CD14-positive monocyte (primary cell): ENCODE measurements around the gene SKA3. TPM values are rescaled to one million over a fixed set of nuclear protein-coding genes. Genes with fewer than 3 reads are reported as not detected.

Experiments
- DNase-seq, 3 donors: peaks; one replicate each; pipeline ENCODE4 v3.0.0-alpha.2; 2011 to 2022
- H2AFZ ChIP-seq: 2 replicates; pipeline ENCODE4 v1.6.0; 2012; ENCODE audit warnings: mild to moderate bottlenecking, low read depth, low read length, inconsistent platforms; ENCODE audit not compliant: insufficient read depth, poor library complexity, severe bottlenecking
- H3K27ac ChIP-seq, 2 donors: 1 replicate in 1 of 2; 2 replicates in 1 of 2; pipeline ENCODE4 v1.5.1; 2012 to 2013; ENCODE audit warnings: low read length in 2 of 2, control low read depth in 1 of 2, inconsistent platforms in 1 of 2, low read depth in 1 of 2, mild to moderate bottlenecking in 1 of 2
- H3K27me3 ChIP-seq, 2 donors: one replicate each; pipeline versions ENCODE4 v1.6.0 to v1.6.1; 2011 to 2013; ENCODE audit warnings: low read length in 2 of 2; ENCODE audit not compliant: control insufficient read depth in 2 of 2, insufficient read depth in 2 of 2
- H3K36me3 ChIP-seq, 2 donors: replicated peaks in 1 of 2; 1 replicate in 1 of 2; 2 replicates in 1 of 2; pipeline versions ENCODE4 v1.5.1 to v1.6.1; 2012 to 2013; ENCODE audit warnings: low read length in 2 of 2, control low read depth in 1 of 2, inconsistent platforms in 1 of 2, mild to moderate bottlenecking in 1 of 2; ENCODE audit not compliant: insufficient read depth in 2 of 2, control insufficient read depth in 1 of 2
- H3K4me1 ChIP-seq, 2 donors: 1 replicate in 1 of 2; 2 replicates in 1 of 2; pipeline versions ENCODE4 v1.5.1 to v1.6.1; 2012 to 2013; ENCODE audit warnings: low read length in 2 of 2, control low read depth in 1 of 2, inconsistent platforms in 1 of 2, mild to moderate bottlenecking in 1 of 2, moderate library complexity in 1 of 2; ENCODE audit not compliant: insufficient read depth in 2 of 2, control insufficient read depth in 1 of 2
- H3K4me2 ChIP-seq: replicated peaks from 2 replicates; pipeline ENCODE3; 2012; ENCODE audit warnings: low read length, moderate library complexity, mild to moderate bottlenecking; ENCODE audit not compliant: poor library complexity, severe bottlenecking; ENCODE audit errors: extremely low read depth
- H3K4me3 ChIP-seq, 3 experiments: fragments of 200-600 bp in 1 of 3; sonication (generic) in 1 of 3; replicated peaks in 1 of 3; 1 replicate in 2 of 3; 2 replicates in 1 of 3; pipeline ENCODE4 v1.5.1; 2011 to 2013; ENCODE audit warnings: low read length in 3 of 3, mild to moderate bottlenecking in 3 of 3, control low read depth in 2 of 3, low read depth in 2 of 3, inconsistent platforms in 1 of 3, moderate library complexity in 1 of 3
- H3K79me2 ChIP-seq: 2 replicates; pipeline ENCODE4 v1.6.0; 2012; ENCODE audit warnings: mild to moderate bottlenecking, control low read depth, inconsistent platforms, low read length, moderate library complexity; ENCODE audit not compliant: insufficient read depth
- H3K9ac ChIP-seq: 2 replicates; pipeline ENCODE4 v1.6.0; 2017; ENCODE audit warnings: low read length, mild to moderate bottlenecking; ENCODE audit not compliant: insufficient read depth, poor library complexity, severe bottlenecking
- H3K9me3 ChIP-seq, 2 donors: replicated peaks in 1 of 2; 1 replicate in 1 of 2; 2 replicates in 1 of 2; pipeline versions ENCODE4 v1.5.1 to v1.6.1; 2012 to 2013; ENCODE audit warnings: low read length in 2 of 2, control low read depth in 1 of 2; ENCODE audit not compliant: control insufficient read depth in 1 of 2, insufficient read depth in 1 of 2
- H4K20me1 ChIP-seq: 2 replicates; pipeline ENCODE4 v1.6.0; 2012; ENCODE audit warnings: mild to moderate bottlenecking, low read length, control low read depth, moderate library complexity; ENCODE audit not compliant: insufficient read depth
- H3K27ac Mint-ChIP-seq, 7 donors: one replicate each; pipeline ENCODE4 v1.8.0; 2020; ENCODE audit warnings: mild to moderate bottlenecking in 7 of 7, mixed read lengths in 7 of 7, moderate library complexity in 6 of 7, inconsistent platforms in 2 of 7
- H3K27me3 Mint-ChIP-seq, 3 donors: one replicate each; pipeline ENCODE4 v1.8.0; 2021 to 2022; ENCODE audit warnings: low read depth in 3 of 3, mild to moderate bottlenecking in 3 of 3, mixed read lengths in 3 of 3, moderate library complexity in 3 of 3, inconsistent platforms in 1 of 3
- H3K36me3 Mint-ChIP-seq, 2 donors: one replicate each; pipeline ENCODE4 v1.8.0; 2020; ENCODE audit warnings: mixed read lengths in 2 of 2, inconsistent platforms in 1 of 2, mild to moderate bottlenecking in 1 of 2
- H3K4me1 Mint-ChIP-seq: one replicate; pipeline ENCODE4 v1.8.0; 2020; ENCODE audit warnings: mild to moderate bottlenecking, mixed read lengths
- H3K4me3 Mint-ChIP-seq, 2 donors: one replicate each; pipeline ENCODE4 v1.8.0; 2020; ENCODE audit warnings: mild to moderate bottlenecking in 2 of 2, mixed read lengths in 2 of 2, moderate library complexity in 1 of 2
- H3K9me3 Mint-ChIP-seq, 7 donors: one replicate each; pipeline ENCODE4 v1.8.0; 2020 to 2022; ENCODE audit warnings: mixed read lengths in 7 of 7, mild to moderate bottlenecking in 6 of 7, moderate library complexity in 6 of 7, inconsistent platforms in 2 of 7
- CTCF ChIP-seq: fragments of 200-600 bp; IDR thresholded peaks from one replicate; pipeline ENCODE4 v1.8.0; 2022; ENCODE audit warnings: antibody characterized with exemption, mild to moderate bottlenecking
- WGBS: methylation state at CpG from one replicate; pipeline ENCODE4 v1.1.5; 2013; ENCODE audit warnings: missing lambda C conversion rate; ENCODE audit not compliant: insufficient coverage; 5-methylcytosine and 5-hydroxymethylcytosine counted together
- intact Hi-C, 2 donors: fragments of 100-400 bp; cut with micrococcal nuclease; formaldehyde crosslinking; loops; one replicate each; pipeline versions ENCODE4 v1.15.0 to v1.15.1; 2023
- polyA plus RNA-seq, 3 donors: library from polyadenylated mRNA; depleted of rRNA in 1 of 3; unstranded in 2 of 3; stranded (reverse) in 1 of 3; fragments of 300-500 nt in 2 of 3; fragments of >200 nt in 1 of 3; fragmentation: Illumina TruSeq in 2 of 3; gene quantifications; 1 replicate in 2 of 3; 2 replicates in 1 of 3; pipeline ENCODE4 v1.2.3, GENCODE V29; 2012 to 2021

The SKA3 gene
- polyA plus RNA-seq, 3 donors: 0.12 to 2.5 (median 0.49) TPM

- Histone ChIP-seq H3K4me2 (no peak overlapping the region), H3K4me3 (no peak overlapping the region), H3K27me3 (no peaks in the 10 kb centered on the region), H3K9me3 (no peaks in the 10 kb centered on the region), H3K27ac (no peak overlapping the region), H3K36me3 (no peaks in the 10 kb centered on the region), H3K79me2 (no peaks in the 10 kb centered on the region), H4K20me1 (no peaks in the 10 kb centered on the region), H3K9ac (no peak overlapping the region), H3K4me1 (no peaks in the 10 kb centered on the region), H2AFZ (no peak overlapping the region)
- peaks cover 0 to 1% (median 0%) of the 10 kb centered on the region in 3 donors for H3K27me3 Mint-ChIP-seq
- WGBS: 100% methylated on average over 1 of the region's 6 CpGs
- H3K9me3 Mint-ChIP-seq: peaks cover 0 to 4% (median 0%) of the 10 kb centered on the region in 7 donors
- H3K4me1 Mint-ChIP-seq: no peaks in the 10 kb centered on the region
- H3K27ac Mint-ChIP-seq: no peak overlapping the region
- intact Hi-C loops: no loop called here
- H3K36me3 Mint-ChIP-seq: no peaks in the 10 kb centered on the region
- H3K4me3 Mint-ChIP-seq: no peak overlapping the region
- no peak for TF ChIP-seq CTCF
- DNase-seq: no peak
Observed at GRCh38 chr13:21120191-21120590, 56.2 kb downstream of the SKA3 start.

GRCh38 chr13:21119526-21119925, 56.8 kb downstream of the SKA3 start:
- no peak overlapping the region for H3K27ac ChIP-seq
- H3K4me2 ChIP-seq: no peak overlapping the region
- no peak overlapping the region for H3K9ac ChIP-seq
- Mint-ChIP-seq H3K27me3 (peaks cover 0 to 1% (median 0%) of the 10 kb centered on the region in 3 donors), H3K4me1 (no peaks in the 10 kb centered on the region), H3K27ac (no peak overlapping the region), H3K36me3 (no peaks in the 10 kb centered on the region), H3K4me3 (no peak overlapping the region), H3K9me3 (peaks cover 0 to 4% (median 0%) of the 10 kb centered on the region in 7 donors)
- H3K27me3 ChIP-seq: no peaks in the 10 kb centered on the region
- H2AFZ ChIP-seq: no peak overlapping the region
- no peaks in the 10 kb centered on the region for H4K20me1 ChIP-seq
- intact Hi-C loops: no loop called here
- no peaks in the 10 kb centered on the region for H3K9me3 ChIP-seq
- H3K4me3 ChIP-seq: no peak overlapping the region
- no peak for DNase-seq
- WGBS: no CpG with 5 or more reads among the region's 2 CpGs
- no peaks in the 10 kb centered on the region for H3K36me3 ChIP-seq
- no peak for TF ChIP-seq CTCF
- no peaks in the 10 kb centered on the region for H3K79me2 ChIP-seq
- H3K4me1 ChIP-seq: no peaks in the 10 kb centered on the region
